DND-41 (cell line): ENCODE data around the gene TP63.

ENCODE experiments used
- ATAC-seq: fragments of 200-7000 bp; cut with Tn5 transposase; 3 replicates; pipeline ENCODE4 v1.9.1; 2021; ENCODE audit warnings: low read depth; ENCODE audit not compliant: insufficient read depth
- DNase-seq: peaks from one replicate; pipeline ENCODE4 v3.0.0-alpha.2; 2020
- H2AFZ ChIP-seq: 2 replicates; pipeline ENCODE4 v1.6.0; 2012; ENCODE audit warnings: low read depth, low read length
- H3K27ac ChIP-seq: 2 replicates; pipeline ENCODE4 v1.5.1; 2012; ENCODE audit warnings: low read length, inconsistent platforms
- H3K27me3 ChIP-seq: fragments of 200-600 bp; sonication (generic); 2 replicates; pipeline ENCODE4 v1.6.0; 2012; ENCODE audit warnings: low read length, mild to moderate bottlenecking, inconsistent platforms; ENCODE audit not compliant: insufficient read depth, poor library complexity
- H3K36me3 ChIP-seq: 2 replicates; pipeline ENCODE4 v1.5.1; 2012; ENCODE audit warnings: low read length, inconsistent platforms; ENCODE audit not compliant: insufficient read depth
- H3K4me1 ChIP-seq: 2 replicates; pipeline ENCODE4 v1.5.1; 2012; ENCODE audit warnings: mild to moderate bottlenecking, low read length; ENCODE audit not compliant: insufficient read depth
- H3K4me2 ChIP-seq: 2 replicates; pipeline ENCODE4 v1.6.0; 2012; ENCODE audit warnings: mild to moderate bottlenecking, moderate library complexity, low read length, inconsistent platforms; ENCODE audit not compliant: insufficient read depth
- H3K4me3 ChIP-seq, 2 experiments: fragments of 200-600 bp in 1 of 2; shearing (Covaris generic) in 1 of 2; 2 replicates each; pipeline ENCODE4 v1.5.1; 2012 to 2016; ENCODE audit warnings: inconsistent platforms in 2 of 2, low read length in 2 of 2, mild to moderate bottlenecking in 2 of 2, low read depth in 1 of 2, moderate library complexity in 1 of 2
- H3K79me2 ChIP-seq: 2 replicates; pipeline ENCODE4 v1.6.0; 2012; ENCODE audit warnings: low read length, inconsistent platforms; ENCODE audit not compliant: insufficient read depth
- H3K9ac ChIP-seq: 2 replicates; pipeline ENCODE4 v1.6.0; 2012; ENCODE audit warnings: low read depth, mild to moderate bottlenecking, inconsistent platforms, low read length, moderate library complexity
- H3K9me3 ChIP-seq: 2 replicates; pipeline ENCODE4 v1.5.1; 2012; ENCODE audit warnings: low read length, moderate library complexity, mild to moderate bottlenecking, inconsistent platforms; ENCODE audit not compliant: insufficient read depth, severe bottlenecking
- H4K20me1 ChIP-seq: 2 replicates; pipeline ENCODE4 v1.6.0; 2012; ENCODE audit warnings: low read length; ENCODE audit not compliant: insufficient read depth
- EZH2 ChIP-seq: IDR thresholded peaks from 3 replicates; pipeline ENCODE4 v1.6.1; 2012; ENCODE audit warnings: borderline replicate concordance, low read depth, mild to moderate bottlenecking, moderate library complexity, low read length, inconsistent platforms; ENCODE audit not compliant: severe bottlenecking
- TF ChIP-seq, protein P1 (sequence below): IDR thresholded peaks from 2 replicates; pipeline ENCODE4 v1.5.1; 2012; ENCODE audit warnings: borderline replicate concordance, low read length, moderate library complexity, mild to moderate bottlenecking; ENCODE audit not compliant: poor library complexity, severe bottlenecking; ENCODE audit errors: extremely low read depth

TP63 gene

GRCh38 chr3:189734061-189734460 lies 102.9 kb downstream of the TP63 start:
- Histone ChIP-seq H3K27me3 (no peaks in the 10 kb centered on the region), H4K20me1 (no peaks in the 10 kb centered on the region), H3K36me3 (no peaks in the 10 kb centered on the region), H3K79me2 (no peaks in the 10 kb centered on the region), H3K27ac (no peak overlapping the region), H3K4me1 (no peaks in the 10 kb centered on the region), H3K4me3 (no peak overlapping the region), H3K9me3 (no peaks in the 10 kb centered on the region), H2AFZ (no peak overlapping the region), H3K4me2 (no peak overlapping the region), H3K9ac (no peak overlapping the region)
- TF ChIP-seq, protein P1, sequence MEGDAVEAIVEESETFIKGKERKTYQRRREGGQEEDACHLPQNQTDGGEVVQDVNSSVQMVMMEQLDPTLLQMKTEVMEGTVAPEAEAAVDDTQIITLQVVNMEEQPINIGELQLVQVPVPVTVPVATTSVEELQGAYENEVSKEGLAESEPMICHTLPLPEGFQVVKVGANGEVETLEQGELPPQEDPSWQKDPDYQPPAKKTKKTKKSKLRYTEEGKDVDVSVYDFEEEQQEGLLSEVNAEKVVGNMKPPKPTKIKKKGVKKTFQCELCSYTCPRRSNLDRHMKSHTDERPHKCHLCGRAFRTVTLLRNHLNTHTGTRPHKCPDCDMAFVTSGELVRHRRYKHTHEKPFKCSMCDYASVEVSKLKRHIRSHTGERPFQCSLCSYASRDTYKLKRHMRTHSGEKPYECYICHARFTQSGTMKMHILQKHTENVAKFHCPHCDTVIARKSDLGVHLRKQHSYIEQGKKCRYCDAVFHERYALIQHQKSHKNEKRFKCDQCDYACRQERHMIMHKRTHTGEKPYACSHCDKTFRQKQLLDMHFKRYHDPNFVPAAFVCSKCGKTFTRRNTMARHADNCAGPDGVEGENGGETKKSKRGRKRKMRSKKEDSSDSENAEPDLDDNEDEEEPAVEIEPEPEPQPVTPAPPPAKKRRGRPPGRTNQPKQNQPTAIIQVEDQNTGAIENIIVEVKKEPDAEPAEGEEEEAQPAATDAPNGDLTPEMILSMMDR = no peak
- no peak for TF ChIP-seq EZH2
- DNase-seq (no peak), ATAC-seq (no peak)

GRCh38 chr3:189735913-189736312 lies 104.7 kb downstream of the TP63 start:
- DNase-seq = no peak
- Histone ChIP-seq H3K79me2 (no peaks in the 10 kb centered on the region), H3K27ac (no peak overlapping the region), H3K4me2 (no peak overlapping the region), H3K9ac (no peak overlapping the region), H3K4me1 (no peaks in the 10 kb centered on the region), H3K27me3 (no peaks in the 10 kb centered on the region), H4K20me1 (no peaks in the 10 kb centered on the region), H3K9me3 (no peaks in the 10 kb centered on the region), H2AFZ (no peak overlapping the region), H3K4me3 (no peak overlapping the region), H3K36me3 (no peaks in the 10 kb centered on the region)
- no peak for ATAC-seq
- TF ChIP-seq, protein P1 = no peak
- no peak for TF ChIP-seq EZH2

DNA sequence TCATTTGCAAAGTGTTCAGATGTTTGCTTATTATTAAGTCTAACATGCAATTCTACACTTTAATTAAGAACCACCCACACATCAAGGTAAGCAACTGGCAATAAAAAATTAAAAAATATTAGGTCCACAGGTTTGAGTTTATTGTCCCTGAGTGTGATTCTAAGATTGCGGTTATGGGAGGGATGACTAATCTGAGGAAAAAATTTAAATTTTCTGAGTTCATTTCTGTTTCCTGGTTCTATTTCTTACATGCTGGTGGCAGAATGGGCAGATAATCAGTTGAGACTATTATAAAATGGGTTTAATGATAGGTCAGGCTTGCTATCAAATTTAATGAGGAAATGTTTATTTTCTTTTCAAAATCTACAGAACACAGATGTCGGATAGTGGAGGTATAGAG lies 105.9 kb downstream of the TP63 start:
- no peak for ATAC-seq
- Histone ChIP-seq H4K20me1 (no peaks in the 10 kb centered on the region), H3K36me3 (no peaks in the 10 kb centered on the region), H3K4me1 (no peaks in the 10 kb centered on the region), H3K4me3 (no peak overlapping the region), H2AFZ (no peak overlapping the region), H3K9ac (no peak overlapping the region), H3K79me2 (no peaks in the 10 kb centered on the region), H3K27ac (no peak overlapping the region), H3K4me2 (no peak overlapping the region), H3K9me3 (no peaks in the 10 kb centered on the region), H3K27me3 (no peaks in the 10 kb centered on the region)
- TF ChIP-seq, protein P1 = no peak
- TF ChIP-seq EZH2 = no peak
- no peak for DNase-seq

DNA sequence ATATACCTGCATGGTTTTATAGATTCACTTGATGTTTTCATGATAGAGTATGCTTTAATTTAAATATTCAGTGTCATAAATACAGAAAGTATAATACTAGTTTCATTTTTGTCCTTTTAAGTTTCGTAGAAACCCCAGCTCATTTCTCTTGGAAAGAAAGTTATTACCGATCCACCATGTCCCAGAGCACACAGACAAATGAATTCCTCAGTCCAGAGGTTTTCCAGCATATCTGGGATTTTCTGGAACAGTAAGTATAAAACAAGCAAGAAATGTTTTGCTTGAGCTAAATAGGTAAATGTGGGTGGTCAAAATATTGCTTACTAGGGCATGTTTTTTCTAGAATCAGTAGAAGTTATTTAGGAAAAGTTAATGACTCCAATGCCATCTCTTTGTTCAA lies 106.4 kb downstream of the TP63 start:
- TF ChIP-seq, protein P1 = no peak
- no peak for TF ChIP-seq EZH2
- Histone ChIP-seq H2AFZ (no peak overlapping the region), H3K4me2 (no peak overlapping the region)

More for the DNA sequence above, 106.4 kb downstream of the TP63 start:
- no peaks in the 10 kb centered on the region for H4K20me1 ChIP-seq
- no peak for ATAC-seq
- H3K79me2 ChIP-seq = no peaks in the 10 kb centered on the region
- H3K9me3 ChIP-seq = no peaks in the 10 kb centered on the region
- DNase-seq = no peak
- H3K27me3 ChIP-seq = no peaks in the 10 kb centered on the region
- no peak overlapping the region for H3K27ac ChIP-seq
- H3K4me1 ChIP-seq = no peaks in the 10 kb centered on the region
- H3K4me3 ChIP-seq = no peak overlapping the region
- no peak overlapping the region for H3K9ac ChIP-seq
- no peaks in the 10 kb centered on the region for H3K36me3 ChIP-seq
